HG02759 (cell line): Measurements from ENCODE around the gene DRD3.

Source experiments
- ATAC-seq: cut with Tn5 transposase; IDR thresholded peaks from one replicate; pipeline ENCODE4 v1.9.1; 2021; ENCODE audit warnings: mild to moderate bottlenecking, moderate library complexity; ENCODE audit not compliant: unreplicated experiment

The DRD3 gene

GRCh38 chr3:114186501-114186900, 7.6 kb upstream of the DRD3 start:
- ATAC-seq = no peak

GRCh38 chr3:114179575-114179974, 723 bp upstream of the DRD3 start:
- ATAC-seq = no peak

GRCh38 chr3:114176890-114177289, 2.0 kb downstream of the DRD3 start:
- no peak for ATAC-seq

GRCh38 chr3:114176487-114176886, 2.4 kb downstream of the DRD3 start:
- no peak for ATAC-seq

- ATAC-seq = no peak
These were observed 3.5 kb downstream of the DRD3 start for GRCh38 chr3:114175204-114175987.

GRCh38 chr3:114171677-114172076, 7.2 kb downstream of the DRD3 start:
- no peak for ATAC-seq

GRCh38 chr3:114168150-114168549, 10.7 kb downstream of the DRD3 start:
- ATAC-seq = no peak

- ATAC-seq = no peak
These were observed 21.5 kb downstream of the DRD3 start for GRCh38 chr3:114157321-114157720.

GRCh38 chr3:114155370-114155821, 23.5 kb downstream of the DRD3 start:
- no peak for ATAC-seq

GRCh38 chr3:114154321-114154821, 24.5 kb downstream of the DRD3 start:
- ATAC-seq = no peak

GRCh38 chr3:114152519-114153151, 26.2 kb downstream of the DRD3 start:
- peak; percentile 92 for ATAC-seq

GRCh38 chr3:114151091-114151490, 27.8 kb downstream of the DRD3 start:
- ATAC-seq = no peak

- ATAC-seq = no peak
These were observed 31.6 kb downstream of the DRD3 start for GRCh38 chr3:114147251-114147650.

- ATAC-seq = peak; percentile 53
These were observed 33.8 kb downstream of the DRD3 start for GRCh38 chr3:114144909-114145688.

GRCh38 chr3:114143817-114144216, 35.0 kb downstream of the DRD3 start:
- ATAC-seq = no peak

- no peak for ATAC-seq
These were observed 39.0 kb downstream of the DRD3 start for GRCh38 chr3:114139836-114140235.

- ATAC-seq = no peak
These were observed 44.9 kb downstream of the DRD3 start for GRCh38 chr3:114133947-114134346.

- ATAC-seq = no peak
These were observed 46.4 kb downstream of the DRD3 start for GRCh38 chr3:114132500-114132899.

- ATAC-seq = no peak
These were observed 50.0 kb downstream of the DRD3 start for GRCh38 chr3:114128826-114129225.

- ATAC-seq = no peak
These were observed 50.6 kb downstream of the DRD3 start for GRCh38 chr3:114128231-114128630.

GRCh38 chr3:114127517-114127916, 51.3 kb downstream of the DRD3 start:
- ATAC-seq = no peak
